GDM1 (cell line): ENCODE data around the gene SLC2A3.
"Not testable (repeated sequence)": the region's sequence is repeated elsewhere in the genome, so short reads cannot be mapped to it uniquely, and the experiment has no call there.

ENCODE experiments used
- DNase-seq: peaks from one replicate; lab custom pipeline; 2025; lab: John Stamatoyannopoulos, UW

Gene SLC2A3

GRCh38 chr12:7915661-7916403, 20.2 kb downstream of the SLC2A3 start:
- DNase-seq = no peak

GRCh38 chr12:7910106-7910505, 25.9 kb downstream of the SLC2A3 start:
- not testable (repeated sequence) for DNase-seq

GRCh38 chr12:7907009-7907408, 29.0 kb downstream of the SLC2A3 start:
- no peak for DNase-seq

GRCh38 chr12:7906303-7906702, 29.7 kb downstream of the SLC2A3 start:
- DNase-seq = not testable (repeated sequence)

GRCh38 chr12:7905600-7906125, 30.3 kb downstream of the SLC2A3 start:
- not testable (repeated sequence) for DNase-seq

GRCh38 chr12:7905071-7905470, 30.9 kb downstream of the SLC2A3 start:
- no peak for DNase-seq

- DNase-seq = not testable (repeated sequence)
These were observed 33.6 kb downstream of the SLC2A3 start for GRCh38 chr12:7902416-7902815.

GRCh38 chr12:7899755-7900154, 36.2 kb downstream of the SLC2A3 start:
- no peak for DNase-seq

GRCh38 chr12:7896726-7897125, 39.3 kb downstream of the SLC2A3 start:
- not testable (repeated sequence) for DNase-seq

- DNase-seq = no peak
These were observed 43.6 kb downstream of the SLC2A3 start for GRCh38 chr12:7892186-7892980.

- peak; percentile 23 for DNase-seq
These were observed 51.3 kb downstream of the SLC2A3 start for GRCh38 chr12:7884689-7885088.

- not testable (repeated sequence) for DNase-seq
These were observed 54.3 kb downstream of the SLC2A3 start for GRCh38 chr12:7881736-7882120.

GRCh38 chr12:7880952-7881735, 54.8 kb downstream of the SLC2A3 start:
- not testable (repeated sequence) for DNase-seq

- DNase-seq = no peak
These were observed 56.7 kb downstream of the SLC2A3 start for GRCh38 chr12:7879246-7879645.

GRCh38 chr12:7877420-7877819, 58.6 kb downstream of the SLC2A3 start:
- no peak for DNase-seq

GRCh38 chr12:7872566-7873319, 63.2 kb downstream of the SLC2A3 start, which contains the start of gene SLC2A14:
TSS of gene SLC2A14 (minus strand) at chr12:7872915. CDS start at chr12:7869880, 3,035 bp downstream.
- DNase-seq = no peak

- DNase-seq = no peak
These were observed 65.7 kb downstream of the SLC2A3 start for GRCh38 chr12:7870335-7870734.
